Ectodermal cell (in vitro differentiated cells): ENCODE data around the gene COPS3.
"Not testable (repeated sequence)": the region's sequence is repeated elsewhere in the genome, so short reads cannot be mapped to it uniquely, and the experiment has no call there.

ENCODE experiments used
- H3K27ac ChIP-seq: 2 replicates; pipeline ENCODE4 v1.7.0; 2013; ENCODE audit warnings: mild to moderate bottlenecking, low read depth, low read length; ENCODE audit not compliant: insufficient read depth, poor library complexity, severe bottlenecking
- H3K27me3 ChIP-seq: 2 replicates; pipeline ENCODE4 v1.7.0; 2013; ENCODE audit warnings: mild to moderate bottlenecking, low read length; ENCODE audit not compliant: insufficient read depth, control insufficient read depth, poor library complexity, severe bottlenecking
- H3K36me3 ChIP-seq: one replicate; pipeline ENCODE4 v1.7.0; 2013; ENCODE audit warnings: low read length; ENCODE audit not compliant: control insufficient read depth, insufficient read depth
- H3K4me1 ChIP-seq: one replicate; pipeline ENCODE4 v1.7.0; 2013; ENCODE audit warnings: low read length; ENCODE audit not compliant: control insufficient read depth, insufficient read depth
- H3K4me3 ChIP-seq: 2 replicates; pipeline ENCODE4 v1.7.0; 2013; ENCODE audit warnings: low read depth, low read length, control low read depth; ENCODE audit not compliant: insufficient read depth
- H3K9me3 ChIP-seq: 2 replicates; pipeline ENCODE4 v1.7.0; 2013; ENCODE audit warnings: mild to moderate bottlenecking, low read length, moderate library complexity; ENCODE audit not compliant: control insufficient read depth
- WGBS, 2 experiments: methylation state at CpG; one replicate each; pipeline ENCODE4 v1.1.7; 2013; ENCODE audit warnings: missing lambda C conversion rate in 2 of 2; 5-methylcytosine and 5-hydroxymethylcytosine counted together

COPS3 gene

DNA sequence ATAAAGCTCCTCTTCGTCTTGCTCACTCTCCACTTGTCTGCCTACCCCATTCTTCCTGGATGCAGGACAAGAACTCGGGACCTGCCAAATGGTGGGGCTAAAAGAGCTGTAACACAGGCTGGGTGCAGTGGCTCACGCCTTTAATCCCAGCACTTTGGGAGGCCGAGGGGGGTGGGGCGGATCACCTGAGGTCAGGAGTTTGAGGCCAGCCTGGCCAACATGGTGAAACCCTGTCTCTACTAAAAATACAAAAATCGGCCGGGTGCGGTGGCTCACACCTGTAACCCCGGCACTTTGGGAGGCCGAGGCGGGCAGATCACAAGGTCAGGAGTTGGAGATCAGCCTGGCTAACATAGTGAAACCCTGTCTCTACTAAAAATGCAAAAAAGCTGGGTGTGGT, 20.6 kb upstream of the COPS3 start:
- not testable (repeated sequence) for H3K36me3 ChIP-seq, H3K27ac ChIP-seq, H3K9me3 ChIP-seq, H3K4me1 ChIP-seq
- peak overlapping the region; percentile 46 for H3K4me3 ChIP-seq
- peaks cover 16% of the 10 kb centered on the region for H3K27me3 ChIP-seq
- WGBS, 2 experiments = 89 to 92% methylated on average over 11 of the region's 11 CpGs

DNA sequence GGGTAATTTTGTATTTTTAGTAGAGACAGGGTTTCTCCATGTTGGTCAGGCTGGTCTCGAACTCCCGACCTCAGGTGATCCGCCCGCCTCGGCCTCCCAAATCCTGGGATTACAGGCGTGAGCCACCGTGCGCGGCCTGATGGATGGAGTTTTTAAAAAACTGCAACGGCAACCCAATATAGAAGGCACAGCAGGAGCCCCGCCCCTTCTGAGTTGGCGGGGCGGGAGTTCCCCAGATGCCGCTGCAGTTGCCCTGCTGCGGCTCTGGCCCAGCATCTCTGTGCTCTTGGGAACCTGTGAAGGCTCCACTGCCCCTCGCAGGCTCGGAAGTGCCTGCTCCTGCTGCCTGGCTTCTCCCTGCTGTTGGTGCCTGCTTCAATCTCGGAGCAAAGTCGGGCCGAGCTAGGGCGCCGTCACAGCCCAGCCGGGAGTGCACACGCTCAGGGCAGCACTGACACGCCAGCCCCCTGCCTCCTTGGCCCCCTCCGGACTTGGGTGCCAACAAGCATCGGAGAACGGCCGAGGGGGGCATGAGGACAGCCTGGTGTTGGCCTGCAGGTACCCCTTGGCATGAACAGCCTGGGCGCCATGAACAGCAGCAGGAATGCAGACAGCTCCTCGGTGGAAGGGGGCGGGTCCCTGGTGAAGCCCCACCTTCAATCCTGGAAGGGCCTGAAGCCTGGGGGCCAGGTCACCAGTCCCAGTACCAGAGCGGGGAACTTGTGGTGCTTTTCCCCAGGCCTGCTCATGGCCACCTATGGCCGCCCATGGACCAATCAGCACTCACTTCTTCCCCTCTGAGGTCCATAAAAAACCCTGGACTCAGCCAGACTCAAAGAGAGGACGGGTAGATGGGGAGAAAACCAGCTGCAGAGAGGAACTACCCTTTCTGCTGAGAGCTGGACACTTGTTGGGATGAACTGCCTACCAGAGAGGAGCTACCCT, 19.9 kb upstream of the COPS3 start:
- 4% methylated on average over 35 of the region's 35 CpGs for WGBS, 2 experiments
- no peaks in the 10 kb centered on the region for H3K4me1 ChIP-seq
- no peaks in the 10 kb centered on the region for H3K9me3 ChIP-seq
- H3K4me3 ChIP-seq = peak overlapping the region; percentile 46
- H3K27me3 ChIP-seq = peaks cover 16% of the 10 kb centered on the region
- H3K27ac ChIP-seq = peak overlapping the region; percentile 71
- H3K36me3 ChIP-seq = no peaks in the 10 kb centered on the region

- H3K27ac ChIP-seq = no peak overlapping the region
- WGBS, 2 experiments = 62 to 79% methylated on average over 2 of the region's 3 CpGs
- no peaks in the 10 kb centered on the region for H3K27me3 ChIP-seq
Observed at GRCh38 chr17:17298108-17298507, 17.1 kb upstream of the COPS3 start.

GRCh38 chr17:17297217-17297616, 16.2 kb upstream of the COPS3 start:
- no peak overlapping the region for H3K27ac ChIP-seq
- no peaks in the 10 kb centered on the region for H3K9me3 ChIP-seq
- H3K4me1 ChIP-seq = no peaks in the 10 kb centered on the region
- H3K27me3 ChIP-seq = no peaks in the 10 kb centered on the region
- no peaks in the 10 kb centered on the region for H3K36me3 ChIP-seq
- whole genome bisulfite sequencing, 2 experiments = 92 to 100% methylated on average over 2 to 3 of the region's 3 CpGs
- H3K4me3 ChIP-seq = no peak overlapping the region

More at GRCh38 chr17:17298108-17298507, 17.1 kb upstream of the COPS3 start:
- no peaks in the 10 kb centered on the region for H3K9me3 ChIP-seq
- no peak overlapping the region for H3K4me3 ChIP-seq
- H3K4me1 ChIP-seq = no peaks in the 10 kb centered on the region
- H3K36me3 ChIP-seq = no peaks in the 10 kb centered on the region

DNA sequence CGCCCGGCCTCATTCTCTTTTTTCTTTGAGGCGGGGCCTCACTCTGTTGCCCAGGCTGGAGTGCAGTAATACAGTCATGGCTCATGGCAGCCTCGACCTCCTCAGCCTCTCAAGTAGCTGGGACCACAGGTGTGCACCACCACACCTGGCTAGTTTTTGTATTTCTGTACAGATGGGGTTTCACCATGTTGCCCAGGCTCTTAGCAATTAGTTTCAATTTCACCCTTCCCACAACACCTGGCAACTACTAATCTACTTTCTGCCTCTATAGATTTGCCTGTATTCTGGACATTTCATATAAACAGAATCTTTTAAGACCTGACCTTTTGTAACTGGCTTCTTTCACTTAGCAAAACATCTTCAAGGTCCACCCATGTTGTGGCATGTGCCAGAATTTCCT, 14.1 kb upstream of the COPS3 start:
- 92 to 94% methylated on average over 4 of the region's 4 CpGs for WGBS, 2 experiments
- Histone ChIP-seq H3K27me3 (no peaks in the 10 kb centered on the region), H3K9me3 (no peaks in the 10 kb centered on the region), H3K36me3 (no peaks in the 10 kb centered on the region), H3K4me3 (no peak overlapping the region), H3K4me1 (no peaks in the 10 kb centered on the region), H3K27ac (no peak overlapping the region)

DNA sequence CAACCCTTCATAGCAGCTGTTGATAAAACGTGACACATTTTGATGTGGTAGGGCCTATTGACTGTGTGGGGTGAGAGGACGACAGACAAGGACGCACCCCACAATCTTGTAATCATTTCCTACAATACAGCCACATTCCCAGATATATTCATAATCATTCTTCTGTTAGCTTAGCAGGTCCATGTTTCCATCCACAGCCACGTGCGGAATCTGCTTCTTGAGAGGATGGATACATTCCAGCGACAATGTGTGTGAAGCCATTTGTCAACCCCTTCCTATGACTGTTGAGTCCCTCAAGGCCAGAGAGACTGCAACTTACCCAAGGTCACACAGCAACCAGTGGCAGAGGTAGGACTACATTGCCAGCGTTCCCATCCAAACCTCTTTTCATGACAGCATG, 8.7 kb upstream of the COPS3 start:
- Histone ChIP-seq H3K27me3 (no peaks in the 10 kb centered on the region), H3K4me3 (no peak overlapping the region), H3K36me3 (no peaks in the 10 kb centered on the region), H3K9me3 (no peaks in the 10 kb centered on the region), H3K27ac (no peak overlapping the region), H3K4me1 (no peaks in the 10 kb centered on the region)
- WGBS, 2 experiments = 85 to 86% methylated on average over 7 of the region's 7 CpGs

DNA sequence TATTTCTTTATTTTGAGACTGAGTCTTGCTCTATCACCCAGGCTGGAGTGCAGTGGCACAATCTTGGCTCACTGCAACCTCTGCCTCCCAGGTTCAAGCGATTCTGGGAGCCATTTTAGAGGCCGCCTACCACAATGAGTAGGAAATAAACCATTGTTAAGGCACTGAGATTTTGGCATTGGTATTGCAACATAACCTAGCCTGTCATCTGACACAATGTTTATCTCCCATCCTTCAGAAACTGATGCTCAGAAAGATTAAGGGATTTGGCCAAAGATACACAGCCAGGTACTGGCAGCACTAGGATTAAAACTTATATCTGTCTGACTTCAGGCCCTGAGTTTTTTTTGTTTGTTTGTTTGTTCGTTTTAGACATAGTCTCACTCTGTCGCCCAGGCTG, 8.0 kb upstream of the COPS3 start:
- WGBS, 2 experiments = 87% methylated on average over 4 of the region's 4 CpGs
- Histone ChIP-seq H3K4me1 (no peaks in the 10 kb centered on the region), H3K9me3 (no peaks in the 10 kb centered on the region), H3K27ac (no peak overlapping the region), H3K4me3 (no peak overlapping the region), H3K27me3 (no peaks in the 10 kb centered on the region), H3K36me3 (no peaks in the 10 kb centered on the region)

DNA sequence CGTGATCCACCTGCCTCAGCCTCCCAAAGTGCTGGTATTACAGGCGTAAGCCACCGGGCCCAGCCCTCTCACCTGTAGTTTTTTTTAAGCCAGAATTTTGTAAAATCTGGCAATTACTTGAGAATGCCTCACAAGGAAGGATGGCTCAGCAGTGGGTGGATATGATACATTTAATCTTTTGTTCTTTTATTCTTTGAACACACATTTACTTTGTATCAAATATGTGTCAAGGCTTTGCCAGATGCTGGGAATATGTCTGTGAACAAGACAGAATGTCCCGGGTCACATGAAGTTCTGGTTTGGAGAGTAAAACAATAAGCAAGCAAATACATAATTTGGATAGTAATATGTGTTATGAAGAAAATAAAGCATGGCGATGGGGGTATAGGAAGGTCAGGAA, 4.9 kb upstream of the COPS3 start:
- H3K4me1 ChIP-seq = no peaks in the 10 kb centered on the region
- no peaks in the 10 kb centered on the region for H3K27me3 ChIP-seq
- 95 to 96% methylated on average over 5 of the region's 5 CpGs for WGBS, 2 experiments
- H3K36me3 ChIP-seq = no peaks in the 10 kb centered on the region
- H3K9me3 ChIP-seq = no peaks in the 10 kb centered on the region
- H3K4me3 ChIP-seq = no peak overlapping the region
- no peak overlapping the region for H3K27ac ChIP-seq

DNA sequence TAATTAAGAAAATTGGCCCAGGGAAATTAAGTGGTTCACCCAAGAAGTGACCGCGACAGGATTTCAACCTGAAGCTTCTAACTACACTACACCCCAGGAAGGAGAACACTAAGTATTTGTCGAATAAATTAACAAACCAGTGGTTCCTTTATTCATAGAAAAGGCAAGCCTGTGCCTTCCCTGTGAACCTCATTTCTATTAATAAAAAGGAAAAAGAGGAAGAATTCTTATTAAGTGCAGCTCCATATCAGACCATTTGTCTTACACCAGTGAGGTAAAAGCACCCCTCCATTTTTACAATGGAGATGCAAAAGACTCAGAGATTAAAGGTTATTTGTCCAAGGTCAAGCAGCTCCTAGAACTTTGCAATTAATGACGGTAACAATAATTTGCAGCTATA, 1.7 kb downstream of the COPS3 start:
- no peaks in the 10 kb centered on the region for H3K27me3 ChIP-seq
- no peaks in the 10 kb centered on the region for H3K9me3 ChIP-seq
- H3K4me1 ChIP-seq = peaks cover 6% of the 10 kb centered on the region
- peak overlapping the region; percentile 92 for H3K4me3 ChIP-seq
- 97 to 98% methylated on average over 4 of the region's 4 CpGs for WGBS, 2 experiments
- no peaks in the 10 kb centered on the region for H3K36me3 ChIP-seq
- no peak overlapping the region for H3K27ac ChIP-seq

GRCh38 chr17:17277431-17277830, 3.6 kb downstream of the COPS3 start:
- not testable (repeated sequence) for H3K9me3 ChIP-seq, H3K27ac ChIP-seq, H3K27me3 ChIP-seq, H3K4me3 ChIP-seq, H3K4me1 ChIP-seq, H3K36me3 ChIP-seq
- WGBS, 2 experiments = 94% methylated on average over 5 of the region's 5 CpGs
